Mesenchymal stem cell (in vitro differentiated cells and primary cell): ENCODE data around the gene NDST1.
A peak's percentile ranks its signal among the peaks of the same experiment; 100 is the strongest.

ENCODE experiments used
- DNase-seq: peaks from one replicate; pipeline ENCODE4 v3.0.0-alpha.2; 2013
- H2AFZ ChIP-seq: one replicate; pipeline ENCODE4 v1.6.1; 2013; ENCODE audit warnings: low read depth, mild to moderate bottlenecking, control low read depth, inconsistent platforms, low read length, moderate library complexity
- H2AK5ac ChIP-seq: 2 replicates; pipeline ENCODE4 v1.6.1; 2013; ENCODE audit warnings: low read length, moderate library complexity, mild to moderate bottlenecking, inconsistent platforms; ENCODE audit not compliant: severe bottlenecking
- H2BK120ac ChIP-seq: one replicate; pipeline ENCODE4 v1.6.1; 2013; ENCODE audit warnings: low read depth, mild to moderate bottlenecking, inconsistent platforms, low read length, moderate library complexity
- H2BK12ac ChIP-seq, 2 experiments: one replicate each; pipeline ENCODE4 v1.6.1; 2013; ENCODE audit warnings: inconsistent platforms in 2 of 2, low read length in 2 of 2, mild to moderate bottlenecking in 2 of 2, moderate library complexity in 2 of 2, control low read depth in 1 of 2
- H2BK15ac ChIP-seq: one replicate; pipeline ENCODE4 v1.6.1; 2013; ENCODE audit warnings: mild to moderate bottlenecking, low read depth, inconsistent platforms; ENCODE audit not compliant: poor library complexity, severe bottlenecking
- H2BK5ac ChIP-seq: 2 replicates; pipeline ENCODE4 v1.6.1; 2013; ENCODE audit warnings: low read depth, mild to moderate bottlenecking, low read length, control low read depth, inconsistent platforms; ENCODE audit not compliant: poor library complexity, severe bottlenecking
- H3K14ac ChIP-seq, 2 experiments: one replicate each; pipeline ENCODE4 v1.6.1; 2013; ENCODE audit warnings: inconsistent platforms in 2 of 2, low read length in 2 of 2, control low read depth in 1 of 2, mild to moderate bottlenecking in 1 of 2, moderate library complexity in 1 of 2
- H3K18ac ChIP-seq, 2 experiments: one replicate each; pipeline ENCODE4 v1.6.1; 2013; ENCODE audit warnings: inconsistent platforms in 2 of 2, low read length in 2 of 2, control low read depth in 1 of 2, low read depth in 1 of 2, mild to moderate bottlenecking in 1 of 2
- H3K23ac ChIP-seq, 2 experiments: one replicate each; pipeline ENCODE4 v1.6.1; 2013; ENCODE audit warnings: inconsistent platforms in 2 of 2, low read length in 2 of 2, mild to moderate bottlenecking in 2 of 2, moderate library complexity in 2 of 2, control low read depth in 1 of 2
- H3K27ac ChIP-seq: 2 replicates; pipeline ENCODE4 v1.5.1; 2013; ENCODE audit warnings: mild to moderate bottlenecking, moderate library complexity, low read length, control low read depth, inconsistent platforms; ENCODE audit not compliant: poor library complexity, severe bottlenecking
- H3K27me3 ChIP-seq, 2 experiments: 2 replicates each; pipeline versions ENCODE4 v1.6.1 to v1.7.0; 2013; ENCODE audit warnings: low read length in 2 of 2, mild to moderate bottlenecking in 2 of 2, moderate library complexity in 2 of 2, control low read depth in 1 of 2, inconsistent platforms in 1 of 2; ENCODE audit not compliant: control insufficient read depth in 1 of 2, insufficient read depth in 1 of 2
- H3K36me3 ChIP-seq, 2 experiments: 2 replicates each; pipeline versions ENCODE4 v1.6.1 to v1.7.0; 2013; ENCODE audit warnings: low read length in 2 of 2, control low read depth in 1 of 2, inconsistent platforms in 1 of 2, low read depth in 1 of 2, mild to moderate bottlenecking in 1 of 2; ENCODE audit not compliant: insufficient read depth in 2 of 2, control insufficient read depth in 1 of 2
- H3K4ac ChIP-seq, 2 experiments: one replicate each; pipeline ENCODE4 v1.6.1; 2013; ENCODE audit warnings: inconsistent platforms in 2 of 2, low read length in 2 of 2, mild to moderate bottlenecking in 2 of 2, moderate library complexity in 2 of 2, control low read depth in 1 of 2, low read depth in 1 of 2
- H3K4me1 ChIP-seq: 2 replicates; pipeline ENCODE4 v1.6.1; 2013; ENCODE audit warnings: low read depth, low read length, control low read depth; ENCODE audit not compliant: control insufficient read depth, insufficient read depth
- H3K4me2 ChIP-seq: 2 replicates; pipeline ENCODE4 v1.6.1; 2013; ENCODE audit warnings: low read length, mild to moderate bottlenecking, inconsistent platforms; ENCODE audit not compliant: poor library complexity, severe bottlenecking
- H3K4me3 ChIP-seq, 2 experiments: 2 replicates each; pipeline versions ENCODE4 v1.5.1 to v1.7.0; 2013; ENCODE audit warnings: low read length in 2 of 2, mild to moderate bottlenecking in 2 of 2, control low read depth in 1 of 2, low read depth in 1 of 2; ENCODE audit not compliant: insufficient read depth in 1 of 2
- H3K79me1 ChIP-seq: replicated peaks from 2 replicates; pipeline ENCODE4 v1.6.1; 2013; ENCODE audit warnings: mild to moderate bottlenecking, control low read depth, low read length, inconsistent platforms; ENCODE audit not compliant: poor library complexity, severe bottlenecking
- H3K9ac ChIP-seq: 2 replicates; pipeline ENCODE4 v1.7.0; 2013; ENCODE audit warnings: mild to moderate bottlenecking, low read length, moderate library complexity
- H3K9me3 ChIP-seq: 2 replicates; pipeline ENCODE4 v1.7.0; 2013; ENCODE audit warnings: mild to moderate bottlenecking, low read length; ENCODE audit not compliant: control insufficient read depth
- H4K8ac ChIP-seq: one replicate; pipeline ENCODE4 v1.6.1; 2013; ENCODE audit warnings: inconsistent platforms, mild to moderate bottlenecking, low read length, moderate library complexity
- H4K91ac ChIP-seq: one replicate; pipeline ENCODE4 v1.6.1; 2013; ENCODE audit warnings: mild to moderate bottlenecking, low read length, inconsistent platforms
- WGBS: methylation state at CpG from one replicate; pipeline ENCODE4 v1.1.7; 2013; ENCODE audit warnings: mixed read lengths; 5-methylcytosine and 5-hydroxymethylcytosine counted together

Gene NDST1

DNA sequence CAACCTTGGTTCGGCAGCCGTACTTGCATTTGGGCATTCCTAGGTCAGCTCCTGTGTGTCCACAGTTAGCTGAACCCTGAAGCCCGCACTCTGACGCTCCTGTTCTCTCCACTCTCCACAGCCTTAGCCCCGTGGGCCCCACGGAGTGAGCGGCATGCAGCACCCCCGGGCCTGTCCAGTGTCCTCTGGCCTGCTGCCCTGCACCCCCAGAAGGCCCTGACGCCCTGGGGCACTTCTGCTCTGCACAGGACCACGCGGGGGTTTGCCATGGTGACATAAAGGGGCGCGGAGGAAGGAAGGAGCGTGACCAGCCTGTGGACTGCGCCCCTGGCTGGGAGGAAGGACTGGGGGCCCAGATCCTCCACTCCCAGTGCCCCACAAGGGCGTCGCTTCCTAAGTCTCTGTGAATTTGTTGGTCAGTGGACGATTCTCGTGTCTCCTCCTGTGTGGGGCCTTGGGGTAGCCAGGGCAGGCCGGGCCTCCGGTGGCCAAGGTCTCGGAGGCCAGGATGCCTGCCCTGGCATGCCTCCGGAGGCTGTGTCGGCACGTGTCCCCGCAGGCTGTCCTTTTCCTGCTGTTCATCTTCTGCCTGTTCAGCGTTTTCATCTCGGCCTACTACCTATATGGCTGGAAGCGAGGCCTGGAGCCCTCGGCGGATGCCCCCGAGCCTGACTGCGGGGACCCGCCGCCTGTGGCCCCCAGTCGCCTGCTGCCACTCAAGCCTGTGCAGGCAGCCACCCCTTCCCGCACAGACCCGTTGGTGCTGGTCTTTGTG lies 13.0 kb downstream of the NDST1 start:
- DNase-seq: no peak
- Histone ChIP-seq H3K4me2 (no peak overlapping the region), H3K4me3 (no peak overlapping the region), H3K36me3 (peaks cover 39 to 66% of the 10 kb centered on the region in 2 experiments), H3K79me1 (no peaks in the 10 kb centered on the region), H2BK15ac (no peak overlapping the region), H3K14ac (no peak overlapping the region), H4K91ac (peak overlapping the region; percentile 23), H3K27me3 (no peaks in the 10 kb centered on the region), H2BK5ac (no peak overlapping the region), H2AFZ (no peak overlapping the region), H3K4ac (no peak overlapping the region), H2BK12ac (peak overlapping the region in 1 of 2 experiments; percentile 21), H4K8ac (no peak overlapping the region), H3K18ac (no peak overlapping the region), H3K23ac (no peak overlapping the region), H3K4me1 (peaks cover 61% of the 10 kb centered on the region), H2BK120ac (no peak overlapping the region), H3K27ac (no peak overlapping the region), H3K9me3 (no peaks in the 10 kb centered on the region), H3K9ac (no peak overlapping the region), H2AK5ac (peak overlapping the region; percentile 40)
- WGBS: 97% methylated on average over 38 of the region's 38 CpGs

DNA sequence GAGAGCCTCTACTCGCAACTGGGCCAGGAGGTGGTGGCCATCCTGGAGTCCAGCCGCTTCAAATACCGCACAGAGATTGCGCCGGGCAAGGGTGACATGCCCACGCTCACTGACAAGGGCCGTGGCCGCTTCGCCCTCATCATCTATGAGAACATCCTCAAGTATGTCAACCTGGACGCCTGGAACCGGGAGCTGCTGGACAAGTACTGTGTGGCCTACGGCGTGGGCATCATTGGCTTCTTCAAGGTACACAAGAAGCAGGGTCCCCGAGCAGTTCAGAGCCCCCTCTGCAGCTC lies 13.5 kb downstream of the NDST1 start:
- H3K27ac ChIP-seq: no peak overlapping the region
- H3K4me1 ChIP-seq: peaks cover 58% of the 10 kb centered on the region
- no peak overlapping the region for H2BK120ac ChIP-seq
- no peak overlapping the region for H3K18ac ChIP-seq
- peaks cover 44 to 66% of the 10 kb centered on the region in 2 experiments for H3K36me3 ChIP-seq
- 97% methylated on average over 14 of the region's 14 CpGs for WGBS
- no peak overlapping the region for H3K14ac ChIP-seq
- no peak overlapping the region for H2BK15ac ChIP-seq
- H2AFZ ChIP-seq: no peak overlapping the region
- no peak overlapping the region for H3K9ac ChIP-seq
- no peaks in the 10 kb centered on the region for H3K9me3 ChIP-seq
- H3K27me3 ChIP-seq: no peaks in the 10 kb centered on the region
- no peak for DNase-seq
- no peak overlapping the region for H3K4me2 ChIP-seq
- H4K8ac ChIP-seq: no peak overlapping the region
- H4K91ac ChIP-seq: no peak overlapping the region
- H3K23ac ChIP-seq: no peak overlapping the region
- no peak overlapping the region for H2AK5ac ChIP-seq
- H3K4me3 ChIP-seq: no peak overlapping the region
- H2BK12ac ChIP-seq: no peak overlapping the region
- H2BK5ac ChIP-seq: no peak overlapping the region
- no peak overlapping the region for H3K4ac ChIP-seq
- H3K79me1 ChIP-seq: no peaks in the 10 kb centered on the region

DNA sequence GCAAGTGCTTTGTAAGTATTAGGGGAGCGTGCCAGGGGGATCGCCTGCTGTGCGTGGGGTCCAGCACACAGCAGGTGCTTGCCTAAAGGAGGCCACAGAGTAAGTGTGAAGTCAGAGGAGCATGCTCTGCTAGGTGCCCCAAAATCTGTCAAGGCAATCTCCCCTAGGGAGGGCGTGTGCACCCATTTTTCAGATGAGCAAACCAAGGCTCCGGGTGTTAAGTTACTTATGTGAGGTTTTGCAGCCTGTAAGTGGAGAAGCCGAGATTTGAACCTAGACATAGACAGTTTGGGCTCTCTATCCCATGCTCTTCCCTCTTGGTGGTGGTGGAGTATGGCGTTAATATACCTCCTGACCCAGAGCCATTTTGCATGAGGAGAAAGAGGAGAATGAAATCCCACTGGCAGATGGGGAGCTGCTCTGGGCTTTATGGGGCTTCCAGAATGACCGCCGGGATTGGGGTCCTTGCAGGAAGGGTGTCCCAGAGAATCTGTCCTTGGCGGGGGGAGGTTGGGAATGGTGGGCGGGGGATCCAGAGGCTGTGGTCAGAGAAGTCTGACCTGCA lies 14.1 kb downstream of the NDST1 start:
- no peak overlapping the region for H3K4ac ChIP-seq

DNA sequence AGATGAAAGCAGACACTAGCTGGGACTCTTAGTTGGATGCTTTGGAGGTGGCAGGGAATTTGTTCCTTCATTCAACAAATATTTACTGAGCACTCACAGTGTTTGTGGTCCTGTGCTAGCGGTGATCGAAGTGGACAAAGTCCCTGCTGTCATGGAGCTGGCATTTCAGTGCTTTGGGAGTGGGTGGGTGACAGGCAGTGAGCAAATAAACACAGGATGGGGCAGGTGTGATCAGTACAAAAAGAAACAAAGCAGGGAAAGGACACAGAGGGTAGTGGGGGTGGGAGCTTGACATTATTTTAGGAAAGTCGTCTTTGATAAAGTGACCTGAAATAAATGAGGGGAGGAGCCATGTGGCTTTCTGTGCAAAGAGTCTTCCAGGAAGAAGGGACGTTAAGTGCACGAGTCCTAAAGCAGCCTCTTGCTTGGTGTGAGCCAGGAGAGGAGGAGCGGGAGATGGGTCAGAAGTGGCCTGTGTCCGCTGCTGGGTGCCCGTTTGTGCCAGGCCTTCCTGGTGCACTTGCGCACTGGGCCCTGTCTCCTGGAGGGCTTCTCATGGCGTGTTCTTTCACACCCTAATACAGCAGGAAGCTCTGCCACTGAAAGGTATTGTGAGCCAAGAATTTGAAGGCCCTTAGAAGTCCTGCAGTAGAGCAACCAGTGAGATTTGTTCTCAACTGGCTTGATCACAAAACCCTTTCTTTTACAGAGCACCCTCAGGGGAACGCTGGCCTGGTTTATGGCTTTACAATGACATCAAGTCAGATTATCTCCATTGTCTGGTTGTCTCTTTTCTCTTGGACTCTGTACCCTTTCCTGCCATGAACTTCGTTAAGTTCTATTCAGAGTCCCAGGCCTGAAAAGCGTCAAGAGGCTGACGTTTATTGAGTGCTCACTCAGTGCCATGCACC lies 14.8 kb downstream of the NDST1 start:
- H4K91ac ChIP-seq: no peak overlapping the region
- H3K4ac ChIP-seq: no peak overlapping the region
- no peak overlapping the region for H3K18ac ChIP-seq
- H3K27ac ChIP-seq: no peak overlapping the region
- H3K79me1 ChIP-seq: no peaks in the 10 kb centered on the region
- no peak overlapping the region for H2AFZ ChIP-seq
- no peak overlapping the region for H4K8ac ChIP-seq
- H3K14ac ChIP-seq: no peak overlapping the region
- WGBS: 86% methylated on average over 14 of the region's 14 CpGs
- no peak overlapping the region for H2BK12ac ChIP-seq
- no peak overlapping the region for H2BK15ac ChIP-seq
- no peak overlapping the region for H3K4me3 ChIP-seq
- H2AK5ac ChIP-seq: no peak overlapping the region
- H3K36me3 ChIP-seq: peaks cover 57 to 77% of the 10 kb centered on the region in 2 experiments
- H3K4me1 ChIP-seq: peaks cover 61% of the 10 kb centered on the region
- no peaks in the 10 kb centered on the region for H3K9me3 ChIP-seq
- no peak for DNase-seq
- H3K9ac ChIP-seq: peak overlapping the region; percentile 20
- H3K4me2 ChIP-seq: no peak overlapping the region
- no peaks in the 10 kb centered on the region for H3K27me3 ChIP-seq
- no peak overlapping the region for H2BK120ac ChIP-seq
- no peak overlapping the region for H3K23ac ChIP-seq
- H2BK5ac ChIP-seq: no peak overlapping the region

More for the DNA sequence above, 14.1 kb downstream of the NDST1 start:
- 96% methylated on average over 11 of the region's 11 CpGs for WGBS
- H2AK5ac ChIP-seq: no peak overlapping the region
- no peak overlapping the region for H2BK5ac ChIP-seq
- H3K79me1 ChIP-seq: no peaks in the 10 kb centered on the region
- H3K23ac ChIP-seq: no peak overlapping the region
- DNase-seq: no peak
- H3K14ac ChIP-seq: no peak overlapping the region
- H3K36me3 ChIP-seq: peaks cover 49 to 71% of the 10 kb centered on the region in 2 experiments
- H2BK120ac ChIP-seq: no peak overlapping the region
- no peaks in the 10 kb centered on the region for H3K9me3 ChIP-seq
- no peak overlapping the region for H3K27ac ChIP-seq
- H3K18ac ChIP-seq: no peak overlapping the region
- H2BK15ac ChIP-seq: no peak overlapping the region
- H2AFZ ChIP-seq: no peak overlapping the region
- H3K4me2 ChIP-seq: no peak overlapping the region
- no peak overlapping the region for H3K4me3 ChIP-seq
- H2BK12ac ChIP-seq: no peak overlapping the region
- no peaks in the 10 kb centered on the region for H3K27me3 ChIP-seq
- H4K91ac ChIP-seq: no peak overlapping the region
- no peak overlapping the region for H3K9ac ChIP-seq
- H4K8ac ChIP-seq: no peak overlapping the region
- peaks cover 61% of the 10 kb centered on the region for H3K4me1 ChIP-seq
